Neural cell (in vitro differentiated cells): ENCODE results near the gene CEP55. TPM values are rescaled to one million over a fixed set of nuclear protein-coding genes. Genes with fewer than 3 reads are reported as not detected.

Experiments used
- H2AFZ ChIP-seq: fragments of 200-600, 300-800 bp; sonication (generic), shearing (Covaris generic); 2 replicates; pipeline ENCODE4 v1.6.0; 2014; ENCODE audit warnings: low read depth, mild to moderate bottlenecking, antibody characterized with exemption, low read length, moderate library complexity
- H3F3A ChIP-seq: fragments of 200-600 bp; shearing (Covaris generic); 2 replicates; pipeline ENCODE4 v1.6.1; 2016; ENCODE audit warnings: mild to moderate bottlenecking, moderate library complexity, mixed read lengths, antibody characterized with exemption, low read length; ENCODE audit not compliant: insufficient read depth, poor library complexity, severe bottlenecking
- H3K27ac ChIP-seq: fragments of 200-600, 300-800 bp; sonication (generic), shearing (Covaris generic); 2 replicates; pipeline ENCODE4 v1.5.1; 2014; ENCODE audit warnings: mild to moderate bottlenecking, low read length, moderate library complexity
- H3K27me3 ChIP-seq: fragments of 300-800, 200-600 bp; sonication (generic), shearing (Covaris generic); 2 replicates; pipeline ENCODE4 v1.6.0; 2014; ENCODE audit warnings: mild to moderate bottlenecking, low read depth, low read length, moderate library complexity; ENCODE audit not compliant: insufficient read depth
- H3K36me3 ChIP-seq: fragments of 300-800, 200-600 bp; sonication (generic), shearing (Covaris generic); 2 replicates; pipeline ENCODE4 v1.5.1; 2014; ENCODE audit warnings: mild to moderate bottlenecking, antibody characterized with exemption, low read length, moderate library complexity; ENCODE audit not compliant: insufficient read depth
- H3K4me2 ChIP-seq: fragments of 300-800, 200-600 bp; sonication (generic), shearing (Covaris generic); 2 replicates; pipeline ENCODE4 v1.6.0; 2014; ENCODE audit warnings: mild to moderate bottlenecking, low read length
- H3K4me3 ChIP-seq: fragments of 300-800, 200-600 bp; sonication (generic), shearing (Covaris generic); 2 replicates; pipeline ENCODE4 v1.5.1; 2014; ENCODE audit warnings: mild to moderate bottlenecking, low read length, moderate library complexity
- H3K79me2 ChIP-seq: fragments of 200-600 bp; shearing (Covaris generic); replicated peaks from 2 replicates; pipeline ENCODE4 v1.6.0; 2014; ENCODE audit warnings: mild to moderate bottlenecking, low read length, moderate library complexity; ENCODE audit not compliant: insufficient read depth
- H3K9ac ChIP-seq: fragments of 300-800, 200-600 bp; sonication (generic), shearing (Covaris generic); 2 replicates; pipeline ENCODE4 v1.6.1; 2016; ENCODE audit warnings: mild to moderate bottlenecking, low read length, mixed read lengths
- H3K9me2 ChIP-seq: fragments of 200-600 bp; shearing (Covaris generic); 2 replicates; pipeline ENCODE4 v1.6.1; 2016; ENCODE audit warnings: mild to moderate bottlenecking, low read length, mixed read lengths; ENCODE audit not compliant: insufficient read depth
- H3K9me3 ChIP-seq: fragments of 200-600, 300-800 bp; sonication (generic), shearing (Covaris generic); 2 replicates; pipeline ENCODE4 v1.6.1; 2016; ENCODE audit warnings: mild to moderate bottlenecking, mixed run types, low read length, moderate library complexity, mixed read lengths
- H4K20me1 ChIP-seq: fragments of 200-600 bp; shearing (Covaris generic); 2 replicates; pipeline ENCODE4 v1.6.1; 2016; ENCODE audit warnings: mild to moderate bottlenecking, mixed run types; ENCODE audit not compliant: insufficient read depth
- CTCF ChIP-seq: fragments of 450-650 bp; IDR thresholded peaks from 2 replicates; pipeline ENCODE4 v1.5.1; 2014; ENCODE audit warnings: antibody characterized with exemption, mild to moderate bottlenecking, moderate library complexity; ENCODE audit not compliant: poor library complexity, severe bottlenecking
- EP300 ChIP-seq: fragments of 450-650 bp; conservative IDR thresholded peaks from 2 replicates; pipeline ENCODE4 v1.6.1; 2014; ENCODE audit warnings: antibody characterized with exemption, mild to moderate bottlenecking, moderate library complexity; ENCODE audit not compliant: poor library complexity, severe bottlenecking
- EZH2 ChIP-seq: fragments of 200-600, 300-800 bp; shearing (Covaris generic), sonication (generic); IDR thresholded peaks from 2 replicates; pipeline ENCODE4 v1.6.1; 2014; ENCODE audit warnings: antibody characterized with exemption, low read length, borderline replicate concordance, mild to moderate bottlenecking; ENCODE audit not compliant: insufficient read depth, poor library complexity, severe bottlenecking
- MXI1 ChIP-seq: fragments of 450-650 bp; conservative IDR thresholded peaks from 2 replicates; pipeline ENCODE4 v1.6.1; 2014; ENCODE audit warnings: antibody characterized with exemption, mild to moderate bottlenecking; ENCODE audit not compliant: poor library complexity, severe bottlenecking
- POLR2AphosphoS5 ChIP-seq: IDR thresholded peaks from 2 replicates; pipeline ENCODE4 v1.6.1; 2012
- RAD21 ChIP-seq: fragments of 450-650 bp; conservative IDR thresholded peaks from 2 replicates; pipeline ENCODE4 v1.6.1; 2014; ENCODE audit warnings: antibody characterized with exemption, mild to moderate bottlenecking, moderate library complexity
- REST ChIP-seq: IDR thresholded peaks from 2 replicates; pipeline ENCODE4 v1.6.1; 2012; ENCODE audit warnings: borderline replicate concordance
- SMC3 ChIP-seq: fragments of 450-650 bp; conservative IDR thresholded peaks from 2 replicates; pipeline ENCODE4 v1.6.1; 2014; ENCODE audit warnings: antibody characterized with exemption, mild to moderate bottlenecking, moderate library complexity; ENCODE audit not compliant: poor library complexity
- TAF1 ChIP-seq: IDR thresholded peaks from 2 replicates; pipeline ENCODE4 v1.6.1; 2012; ENCODE audit warnings: low read depth
- polyA plus RNA-seq: library from polyadenylated mRNA; depleted of rRNA; stranded (reverse); fragments of >200 nt; gene quantifications from 2 replicates; pipeline ENCODE4 v1.2.3, GENCODE V29; 2014

Gene CEP55
- polyA plus RNA-seq, 1 donor from 2014 or later = 0.67 TPM

GRCh38 chr10:93566435-93567276 lies 70.2 kb downstream of the CEP55 start, which contains the start of gene FFAR4:
Gene FFAR4, plus strand, starts transcription at chr10:93566665. Its CDS starts 56 bp downstream, at chr10:93566721.
- H3K79me2 ChIP-seq = no peaks in the 10 kb centered on the region
- no peaks in the 10 kb centered on the region for H3K9me2 ChIP-seq
- peaks cover 67% of the 10 kb centered on the region for H3K27me3 ChIP-seq
- no peaks in the 10 kb centered on the region for H3F3A ChIP-seq
- H3K4me2 ChIP-seq = peak within 1 kb of the TSS; percentile 19
- H4K20me1 ChIP-seq = no peaks in the 10 kb centered on the region
- TF ChIP-seq MXI1 = peak; percentile 49
- TF ChIP-seq EP300 = no peak
- TF ChIP-seq SMC3 = no peak
- peak; percentile 15 for TF ChIP-seq RAD21
- no peak for TF ChIP-seq TAF1
- TF ChIP-seq CTCF = no peak
- TF ChIP-seq EZH2 = no peak
- peak; percentile 53 for TF ChIP-seq REST
- TF ChIP-seq POLR2AphosphoS5 = peak; percentile 26
- H3K9me3 ChIP-seq = no peaks in the 10 kb centered on the region
- no peaks in the 10 kb centered on the region for H3K36me3 ChIP-seq
- peak within 1 kb of the TSS; percentile 73 for H3K4me3 ChIP-seq
- peak within 1 kb of the TSS; percentile 37 for H3K9ac ChIP-seq
- no peak within 1 kb of the TSS for H3K27ac ChIP-seq
- H2AFZ ChIP-seq = peak within 1 kb of the TSS; percentile 19

GRCh38 chr10:93567277-93568104 lies 71.1 kb downstream of the CEP55 start:
- H4K20me1 ChIP-seq = no peaks in the 10 kb centered on the region
- no peaks in the 10 kb centered on the region for H3K9me2 ChIP-seq
- H3K36me3 ChIP-seq = no peaks in the 10 kb centered on the region
- no peaks in the 10 kb centered on the region for H3K9me3 ChIP-seq
- peaks cover 67% of the 10 kb centered on the region for H3K27me3 ChIP-seq
- no peak overlapping the region for H2AFZ ChIP-seq
- peak overlapping the region; percentile 73 for H3K4me3 ChIP-seq
- H3F3A ChIP-seq = no peaks in the 10 kb centered on the region
- no peak overlapping the region for H3K4me2 ChIP-seq
- no peaks in the 10 kb centered on the region for H3K79me2 ChIP-seq
- TF ChIP-seq POLR2AphosphoS5 (no peak), RAD21 (no peak), MXI1 (no peak), CTCF (no peak), EP300 (no peak), EZH2 (no peak), REST (no peak), TAF1 (no peak), SMC3 (no peak)
- H3K9ac ChIP-seq = peak overlapping the region; percentile 37
- no peak overlapping the region for H3K27ac ChIP-seq
